Nephron progenitor cell (in vitro differentiated cells): Measurements from ENCODE around the gene ADCY10.
A peak's percentile ranks its signal among the peaks of the same experiment; 100 is the strongest.
"Not testable (repeated sequence)": the region's sequence is repeated elsewhere in the genome, so short reads cannot be mapped to it uniquely, and the experiment has no call there.

Experiments
- DNase-seq: peaks from one replicate; pipeline ENCODE4 v3.0.0; 2021
- H3K27ac Mint-ChIP-seq: 2 replicates; pipeline ENCODE4 v1.8.0; 2021; ENCODE audit warnings: mild to moderate bottlenecking, moderate library complexity, mixed read lengths
- H3K27me3 Mint-ChIP-seq: 2 replicates; pipeline ENCODE4 v1.8.0; 2021; ENCODE audit warnings: mild to moderate bottlenecking, low read depth, mixed read lengths; ENCODE audit not compliant: poor library complexity
- H3K36me3 Mint-ChIP-seq: 2 replicates; pipeline ENCODE4 v1.8.0; 2021; ENCODE audit warnings: low read depth, mixed read lengths
- H3K4me1 Mint-ChIP-seq: 2 replicates; pipeline ENCODE4 v1.8.0; 2021; ENCODE audit warnings: mixed read lengths
- H3K4me3 Mint-ChIP-seq: 2 replicates; pipeline ENCODE4 v1.8.0; 2021; ENCODE audit warnings: mild to moderate bottlenecking, moderate library complexity, mixed read lengths
- H3K9me3 Mint-ChIP-seq: 2 replicates; pipeline ENCODE4 v1.8.0; 2021; ENCODE audit warnings: mild to moderate bottlenecking, moderate library complexity, mixed read lengths
- CTCF ChIP-seq: fragments of 200-600 bp; sonication (generic); IDR thresholded peaks from 2 replicates; pipeline ENCODE4 v1.5.0; 2021; ENCODE audit warnings: antibody characterized with exemption

ADCY10 gene

GRCh38 chr1:167808104-167808503, 105.8 kb downstream of the ADCY10 start:
- no peak for TF ChIP-seq CTCF
- H3K4me1 Mint-ChIP-seq: no peaks in the 10 kb centered on the region
- no peak for DNase-seq
- peaks cover 64% of the 10 kb centered on the region for H3K36me3 Mint-ChIP-seq
- peaks cover 10% of the 10 kb centered on the region for H3K27me3 Mint-ChIP-seq
- no peak overlapping the region for H3K4me3 Mint-ChIP-seq
- H3K27ac Mint-ChIP-seq: no peak overlapping the region
- peaks cover 63% of the 10 kb centered on the region for H3K9me3 Mint-ChIP-seq

- peaks cover 65% of the 10 kb centered on the region for H3K36me3 Mint-ChIP-seq
- peaks cover 13% of the 10 kb centered on the region for H3K27me3 Mint-ChIP-seq
- H3K27ac Mint-ChIP-seq, H3K4me3 Mint-ChIP-seq, DNase-seq, H3K4me1 Mint-ChIP-seq: not testable (repeated sequence)
- peaks cover 65% of the 10 kb centered on the region for H3K9me3 Mint-ChIP-seq
Measured at GRCh38 chr1:167806676-167807075, 107.3 kb downstream of the ADCY10 start.

GRCh38 chr1:167806235-167806634, 107.7 kb downstream of the ADCY10 start:
- not testable (repeated sequence) for DNase-seq, H3K27ac Mint-ChIP-seq, H3K4me1 Mint-ChIP-seq, H3K4me3 Mint-ChIP-seq
- Mint-ChIP-seq H3K9me3 (peaks cover 63% of the 10 kb centered on the region), H3K36me3 (peaks cover 64% of the 10 kb centered on the region), H3K27me3 (peaks cover 13% of the 10 kb centered on the region)

- peaks cover 66% of the 10 kb centered on the region for H3K36me3 Mint-ChIP-seq
- peaks cover 6% of the 10 kb centered on the region for H3K27me3 Mint-ChIP-seq
- peaks cover 61% of the 10 kb centered on the region for H3K9me3 Mint-ChIP-seq
- no peak overlapping the region for H3K4me3 Mint-ChIP-seq
- DNase-seq: no peak
- H3K27ac Mint-ChIP-seq: peak overlapping the region; percentile 45
- TF ChIP-seq CTCF: no peak
- no peaks in the 10 kb centered on the region for H3K4me1 Mint-ChIP-seq
Measured at GRCh38 chr1:167805041-167805556, 108.8 kb downstream of the ADCY10 start.

GRCh38 chr1:167803358-167804207, 110.4 kb downstream of the ADCY10 start:
- H3K36me3 Mint-ChIP-seq: peaks cover 57% of the 10 kb centered on the region
- peaks cover 61% of the 10 kb centered on the region for H3K9me3 Mint-ChIP-seq
- H3K27ac Mint-ChIP-seq: no peak overlapping the region
- H3K4me3 Mint-ChIP-seq: no peak overlapping the region
- peaks cover 6% of the 10 kb centered on the region for H3K27me3 Mint-ChIP-seq
- DNase-seq: peak; percentile 78
- peak; percentile 67 for TF ChIP-seq CTCF
- peaks cover 5% of the 10 kb centered on the region for H3K4me1 Mint-ChIP-seq

GRCh38 chr1:167802235-167802634, 111.7 kb downstream of the ADCY10 start:
- peaks cover 52% of the 10 kb centered on the region for H3K36me3 Mint-ChIP-seq
- H3K4me3 Mint-ChIP-seq: no peak overlapping the region
- H3K27me3 Mint-ChIP-seq: peaks cover 6% of the 10 kb centered on the region
- no peak for DNase-seq
- peaks cover 55% of the 10 kb centered on the region for H3K9me3 Mint-ChIP-seq
- no peak for TF ChIP-seq CTCF
- H3K27ac Mint-ChIP-seq: no peak overlapping the region
- H3K4me1 Mint-ChIP-seq: peaks cover 6% of the 10 kb centered on the region

GRCh38 chr1:167800251-167800650, 113.7 kb downstream of the ADCY10 start:
- H3K27me3 Mint-ChIP-seq: peaks cover 6% of the 10 kb centered on the region
- peaks cover 41% of the 10 kb centered on the region for H3K36me3 Mint-ChIP-seq
- H3K27ac Mint-ChIP-seq: no peak overlapping the region
- no peak for DNase-seq
- peaks cover 25% of the 10 kb centered on the region for H3K4me1 Mint-ChIP-seq
- no peak overlapping the region for H3K4me3 Mint-ChIP-seq
- H3K9me3 Mint-ChIP-seq: peaks cover 40% of the 10 kb centered on the region
- no peak for TF ChIP-seq CTCF
